ENCODE data around the gene STX16. TPM values are rescaled to one million over a fixed set of nuclear protein-coding genes. Genes with fewer than 3 reads are reported as not detected.

The STX16 gene
- total RNA-seq, 4 donors from 2014 or later = 52.3 to 146 (median 77.0) TPM

- no peaks in the 10 kb centered on the region for H3K9me3 ChIP-seq
- no peaks in the 10 kb centered on the region for H3K27me3 ChIP-seq
- no peak for DNase-seq
- WGBS, 2 donors (ENCODE audit: low coverage in 1 of 2) = 81 to 84% methylated on average over 6 to 12 of the region's 12 CpGs
- peak overlapping the region in 2 of 4 donors; percentile 9 to 32 for H3K27ac ChIP-seq
- H3K4me3 ChIP-seq = no peak overlapping the region
- in situ Hi-C loops (cut with MboI; ENCODE audit: low pct_ligation_motif_present in 1 of 4, low pct_unique_long_range_greater_than_20kb in 1 of 4, low sequenced_read_pairs in 3 of 4) (loop anchor here in 2 of 4 donors (25.0 kb wide), 3 partner anchors 200 to 425 kb away; partner anchors contain the start of genes ANKRD60 (in 2 of the 2), ATP5F1E (in 1 of the 2), GNAS (in 1 of the 2) and GNAS-AS1 (in 1 of the 2)), intact Hi-C loops (cut with DNase I; ENCODE audit: low total_unique reads) (no loop called here)
- H3K4me1 ChIP-seq = peaks cover 0 to 26% (median 5%) of the 10 kb centered on the region in 4 donors
- TF ChIP-seq POLR2AphosphoS5 (IDR thresholded peaks at IDR 0.05) = no peak
- TF ChIP-seq POLR2A (IDR thresholded peaks at IDR 0.05) = no peak
- TF ChIP-seq EP300 (IDR thresholded peaks at IDR 0.05; ENCODE audit: low read depth) = no peak
- no peak for TF ChIP-seq CTCF (IDR thresholded peaks at IDR 0.05)
- no peaks in the 10 kb centered on the region for H3K36me3 ChIP-seq
Observed at GRCh38 chr20:58661598-58662473, 10.8 kb downstream of the STX16 start.

GRCh38 chr20:58664331-58664730 is 13.2 kb downstream of the STX16 start:
- intact Hi-C loops (cut with DNase I; ENCODE audit: low total_unique reads) (no loop called here), in situ Hi-C loops (cut with MboI; ENCODE audit: low pct_ligation_motif_present in 1 of 4, low pct_unique_long_range_greater_than_20kb in 1 of 4, low sequenced_read_pairs in 3 of 4) (loop anchor here in 2 of 4 donors (25.0 kb wide), 3 partner anchors 198 to 427 kb away; partner anchors contain the start of genes ANKRD60 (in 2 of the 2), ATP5F1E (in 1 of the 2), GNAS (in 1 of the 2) and GNAS-AS1 (in 1 of the 2))
- DNase-seq = no peak
- Histone ChIP-seq H3K27me3 (no peaks in the 10 kb centered on the region), H3K27ac (no peak overlapping the region), H3K4me3 (no peak overlapping the region), H3K36me3 (peaks cover 0 to 12% (median 4%) of the 10 kb centered on the region in 4 donors), H3K9me3 (no peaks in the 10 kb centered on the region), H3K4me1 (peaks cover 0 to 3% (median 0%) of the 10 kb centered on the region in 4 donors)
- WGBS, 2 donors (ENCODE audit: low coverage in 1 of 2) = 93 to 100% methylated on average over 2 of the region's 2 CpGs
- no peak for TF ChIP-seq CTCF (IDR thresholded peaks at IDR 0.05)
- no peak for TF ChIP-seq POLR2A (IDR thresholded peaks at IDR 0.05)
- TF ChIP-seq EP300 (IDR thresholded peaks at IDR 0.05; ENCODE audit: low read depth) = no peak
- TF ChIP-seq POLR2AphosphoS5 (IDR thresholded peaks at IDR 0.05) = no peak

- H3K36me3 ChIP-seq = peaks cover 0 to 17% (median 6%) of the 10 kb centered on the region in 4 donors
- H3K27ac ChIP-seq = no peak overlapping the region
- intact Hi-C loops (cut with DNase I; ENCODE audit: low total_unique reads) (no loop called here), in situ Hi-C loops (cut with MboI; ENCODE audit: low pct_ligation_motif_present in 1 of 4, low pct_unique_long_range_greater_than_20kb in 1 of 4, low sequenced_read_pairs in 3 of 4) (loop anchor here in 2 of 4 donors (25.0 kb wide), 3 partner anchors 197 to 428 kb away; partner anchors contain the start of genes ANKRD60 (in 2 of the 2), ATP5F1E (in 1 of the 2), GNAS (in 1 of the 2) and GNAS-AS1 (in 1 of the 2))
- no peaks in the 10 kb centered on the region for H3K4me1 ChIP-seq
- no peaks in the 10 kb centered on the region for H3K27me3 ChIP-seq
- H3K4me3 ChIP-seq = no peak overlapping the region
- no peaks in the 10 kb centered on the region for H3K9me3 ChIP-seq
- TF ChIP-seq EP300 (IDR thresholded peaks at IDR 0.05; ENCODE audit: low read depth) = no peak
- no peak for TF ChIP-seq POLR2AphosphoS5 (IDR thresholded peaks at IDR 0.05)
- TF ChIP-seq CTCF (IDR thresholded peaks at IDR 0.05) = no peak
- no peak for TF ChIP-seq POLR2A (IDR thresholded peaks at IDR 0.05)
- WGBS, 2 donors (ENCODE audit: low coverage in 1 of 2) = 99 to 100% methylated on average over 1 to 5 of the region's 5 CpGs
- DNase-seq = no peak
Observed at GRCh38 chr20:58664883-58665282, 13.8 kb downstream of the STX16 start.

- intact Hi-C loops (cut with DNase I; ENCODE audit: low total_unique reads) (no loop called here), in situ Hi-C loops (cut with MboI; ENCODE audit: low pct_ligation_motif_present in 1 of 4, low pct_unique_long_range_greater_than_20kb in 1 of 4, low sequenced_read_pairs in 3 of 4) (loop anchor here in 2 of 4 donors (25.0 kb wide), 3 partner anchors 197 to 428 kb away; partner anchors contain the start of genes ANKRD60 (in 2 of the 2), ATP5F1E (in 1 of the 2), GNAS (in 1 of the 2) and GNAS-AS1 (in 1 of the 2))
- no peak for DNase-seq
- H3K4me3 ChIP-seq = no peak overlapping the region
- no peak overlapping the region for H3K27ac ChIP-seq
- WGBS, 2 donors (ENCODE audit: low coverage in 1 of 2) = 85 to 90% methylated on average over 3 to 11 of the region's 11 CpGs
- TF ChIP-seq CTCF (IDR thresholded peaks at IDR 0.05) = no peak
- TF ChIP-seq POLR2A (IDR thresholded peaks at IDR 0.05) = no peak
- TF ChIP-seq EP300 (IDR thresholded peaks at IDR 0.05; ENCODE audit: low read depth) = no peak
- no peak for TF ChIP-seq POLR2AphosphoS5 (IDR thresholded peaks at IDR 0.05)
- H3K9me3 ChIP-seq = no peaks in the 10 kb centered on the region
- H3K36me3 ChIP-seq = peaks cover 0 to 23% (median 9%) of the 10 kb centered on the region in 4 donors
- no peaks in the 10 kb centered on the region for H3K4me1 ChIP-seq
- no peaks in the 10 kb centered on the region for H3K27me3 ChIP-seq
Observed at GRCh38 chr20:58665606-58666005, 14.5 kb downstream of the STX16 start.
